Skeletal muscle tissue (tissue), 4 donors: Measurements from ENCODE around the gene ITPKB. TPM values are rescaled to one million over a fixed set of nuclear protein-coding genes. Genes with fewer than 3 reads are reported as not detected.

Source experiments
- H3K27ac ChIP-seq: one replicate; pipeline ENCODE4 v1.7.0; 2013; ENCODE audit warnings: mild to moderate bottlenecking, low read depth, low read length, inconsistent platforms
- H3K27me3 ChIP-seq, 3 donors: one replicate each; pipeline ENCODE4 v1.7.0; 2013; ENCODE audit warnings: low read length in 3 of 3; ENCODE audit not compliant: control insufficient read depth in 3 of 3, insufficient read depth in 3 of 3
- H3K36me3 ChIP-seq, 3 donors: one replicate each; pipeline ENCODE4 v1.7.0; 2013; ENCODE audit warnings: low read length in 3 of 3; ENCODE audit not compliant: control insufficient read depth in 3 of 3, insufficient read depth in 3 of 3
- H3K4me1 ChIP-seq, 3 donors: one replicate each; pipeline ENCODE4 v1.7.0; 2013; ENCODE audit warnings: low read length in 3 of 3, mild to moderate bottlenecking in 3 of 3; ENCODE audit not compliant: control insufficient read depth in 3 of 3, insufficient read depth in 3 of 3
- H3K4me3 ChIP-seq, 3 donors: one replicate each; pipeline ENCODE4 v1.7.0; 2013; ENCODE audit warnings: low read length in 3 of 3
- H3K9ac ChIP-seq, 3 donors: one replicate each; pipeline ENCODE4 v1.7.0; 2013; ENCODE audit warnings: low read length in 3 of 3, mild to moderate bottlenecking in 3 of 3, moderate library complexity in 2 of 3, low read depth in 1 of 3
- H3K9me3 ChIP-seq, 3 donors: one replicate each; pipeline ENCODE4 v1.7.0; 2013; ENCODE audit warnings: low read length in 3 of 3; ENCODE audit not compliant: control insufficient read depth in 3 of 3
- total RNA-seq: library from RNA; depleted of rRNA; stranded (reverse); fragments of >200 nt; gene quantifications from one replicate; pipeline ENCODE4 v1.2.3, GENCODE V29; 2014
- donor health status: Osteomylitis.

Gene ITPKB
- total RNA-seq, 1 donor from 2014 or later, result 18.8 TPM

DNA sequence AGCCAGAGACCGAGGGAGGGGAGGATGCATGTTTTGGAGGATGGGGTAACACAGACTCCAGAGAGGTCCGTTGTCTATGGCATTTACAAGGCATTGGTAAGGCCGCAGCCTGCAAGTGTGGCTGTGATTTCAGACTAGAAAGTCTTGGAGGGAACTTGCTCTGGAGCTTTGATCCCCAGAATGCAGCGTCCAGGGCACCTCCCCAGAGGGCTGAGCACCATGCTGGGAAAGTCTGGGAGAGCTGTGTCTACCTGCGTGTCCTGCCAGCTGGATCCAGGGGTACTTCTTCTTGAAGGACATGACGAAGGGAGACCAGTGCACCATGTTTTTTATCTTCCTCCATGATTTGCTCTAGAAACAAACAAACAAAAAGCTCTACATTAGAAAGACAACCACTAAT, 90.7 kb downstream of the ITPKB start:
- Histone ChIP-seq H3K4me1 (peaks cover 29 to 44% (median 39%) of the 10 kb centered on the region in 3 donors), H3K27ac (no peak overlapping the region), H3K9ac (no peak overlapping the region), H3K27me3 (no peaks in the 10 kb centered on the region), H3K4me3 (no peak overlapping the region), H3K36me3 (peaks cover 18 to 35% (median 25%) of the 10 kb centered on the region in 3 donors), H3K9me3 (no peaks in the 10 kb centered on the region)

- Histone ChIP-seq H3K9me3 (no peaks in the 10 kb centered on the region), H3K27me3 (no peaks in the 10 kb centered on the region), H3K9ac (peak overlapping the region in 1 of 3 donors; percentile 8), H3K4me1 (peaks cover 30 to 47% (median 39%) of the 10 kb centered on the region in 3 donors), H3K4me3 (no peak overlapping the region), H3K36me3 (peaks cover 18 to 35% (median 25%) of the 10 kb centered on the region in 3 donors), H3K27ac (no peak overlapping the region)
These were observed 91.4 kb downstream of the ITPKB start for GRCh38 chr1:226647719-226648118.

DNA sequence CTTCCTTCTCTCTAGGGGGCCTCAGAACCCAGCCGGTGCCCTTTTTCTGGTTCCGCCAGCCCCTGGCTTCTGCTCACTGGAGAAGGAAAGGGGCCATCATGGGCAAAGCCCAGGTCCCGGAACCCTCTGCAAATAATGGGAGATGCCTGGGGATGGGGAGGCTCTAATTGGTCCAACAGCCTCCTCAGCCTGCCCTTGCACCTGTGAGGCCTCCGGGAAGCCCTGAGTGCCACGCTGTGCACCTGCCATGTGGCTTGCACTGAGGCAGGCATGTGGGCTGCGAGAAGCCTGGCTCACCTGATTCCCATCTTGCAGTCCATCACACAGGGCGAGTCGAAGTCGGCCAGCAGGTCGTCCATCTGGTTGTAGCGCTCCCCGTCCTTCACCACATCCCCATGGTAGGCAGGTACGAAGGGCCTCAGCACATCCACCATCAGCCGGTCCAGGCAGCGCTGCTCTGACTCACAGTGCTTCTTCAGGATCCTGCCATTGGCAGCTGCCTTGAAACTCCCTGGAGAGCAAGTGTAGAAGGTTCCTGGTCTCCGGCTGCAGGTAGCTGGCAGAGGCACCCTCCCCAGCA, 92.1 kb downstream of the ITPKB start:
- peaks cover 30 to 47% (median 39%) of the 10 kb centered on the region in 3 donors for H3K4me1 ChIP-seq
- no peak overlapping the region for H3K27ac ChIP-seq
- peaks cover 18 to 39% (median 25%) of the 10 kb centered on the region in 3 donors for H3K36me3 ChIP-seq

GRCh38 chr1:226646026-226646869, 92.8 kb downstream of the ITPKB start:
- Histone ChIP-seq H3K9me3 (no peaks in the 10 kb centered on the region), H3K4me3 (no peak overlapping the region), H3K9ac (peak overlapping the region in 2 of 3 donors; percentile 23 to 33), H3K36me3 (peaks cover 24 to 46% (median 29%) of the 10 kb centered on the region in 3 donors), H3K4me1 (peaks cover 30 to 47% (median 41%) of the 10 kb centered on the region in 3 donors), H3K27me3 (no peaks in the 10 kb centered on the region), H3K27ac (no peak overlapping the region)

More for the DNA sequence above, 92.1 kb downstream of the ITPKB start:
- Histone ChIP-seq H3K4me3 (no peak overlapping the region), H3K9ac (peak overlapping the region in 1 of 3 donors; percentile 23), H3K27me3 (no peaks in the 10 kb centered on the region), H3K9me3 (no peaks in the 10 kb centered on the region)

DNA sequence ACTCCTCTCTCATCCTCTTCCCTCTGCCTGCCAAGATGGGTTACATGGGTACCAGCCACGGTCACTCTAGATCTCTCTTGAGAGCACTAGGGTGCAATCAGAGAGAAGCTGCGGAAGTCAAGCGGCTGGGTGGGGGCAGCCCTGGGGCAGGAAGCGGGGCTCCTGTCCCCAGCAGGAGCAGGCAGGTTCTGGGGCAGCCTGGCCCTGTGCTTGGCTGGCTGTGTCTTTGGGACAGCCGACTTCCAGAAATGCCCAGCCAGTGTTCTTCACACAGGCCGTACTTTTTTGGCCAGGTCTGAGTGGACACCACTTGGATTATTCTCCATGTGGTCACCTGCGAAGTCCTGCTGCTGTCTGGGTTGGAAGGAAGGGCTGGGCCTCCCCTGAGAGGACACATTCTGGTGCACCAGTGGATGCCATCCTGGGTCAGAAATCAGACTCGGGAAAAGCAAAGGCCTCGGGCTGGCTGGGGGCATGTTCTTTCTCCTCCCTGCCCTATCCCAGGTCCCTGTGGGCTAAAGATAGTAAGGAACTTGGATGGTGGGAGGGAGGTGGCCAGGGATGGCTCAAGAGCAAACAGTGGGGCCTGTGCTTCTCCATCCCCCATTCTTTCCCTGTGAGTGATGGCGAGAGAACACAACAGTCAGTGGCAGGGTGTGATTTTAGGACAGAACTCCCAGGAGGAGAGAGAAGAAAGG, 93.7 kb downstream of the ITPKB start:
- Histone ChIP-seq H3K9ac (peak overlapping the region in 2 of 3 donors; percentile 33 to 50), H3K36me3 (peaks cover 24 to 50% (median 29%) of the 10 kb centered on the region in 3 donors), H3K27ac (no peak overlapping the region), H3K9me3 (no peaks in the 10 kb centered on the region), H3K27me3 (no peaks in the 10 kb centered on the region), H3K4me1 (peaks cover 30 to 47% (median 37%) of the 10 kb centered on the region in 3 donors), H3K4me3 (no peak overlapping the region)

DNA sequence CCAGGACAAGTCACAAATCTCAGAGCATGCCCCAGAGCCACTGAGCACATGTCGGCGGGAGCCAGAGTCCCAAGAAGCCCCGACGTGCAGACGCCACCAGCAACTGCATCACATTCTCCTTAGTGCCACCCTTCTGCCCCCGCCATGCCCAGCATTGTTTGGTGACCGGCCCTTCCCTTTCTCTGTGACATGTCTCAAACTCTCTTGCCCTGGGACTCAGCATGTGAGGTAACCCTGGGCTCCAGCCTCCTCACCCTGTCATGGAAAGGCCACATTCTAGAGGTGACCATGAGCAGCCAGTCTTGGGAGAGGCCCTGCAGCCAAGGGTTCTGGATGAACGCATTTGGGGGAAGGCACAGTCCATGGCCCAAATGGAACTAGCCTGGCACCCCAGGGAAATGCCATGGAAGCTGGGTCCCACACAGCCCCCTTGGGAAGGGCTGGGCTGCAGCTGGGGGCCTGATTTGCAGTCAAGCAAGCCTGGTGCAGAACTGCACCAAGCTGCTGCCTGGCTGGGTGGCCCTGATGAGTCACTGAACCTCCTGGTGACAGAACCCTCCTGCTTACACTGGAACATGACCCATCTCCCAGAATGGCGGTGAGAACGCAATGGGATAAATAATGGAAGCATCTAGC, 94.4 kb downstream of the ITPKB start:
- no peak overlapping the region for H3K4me3 ChIP-seq
- H3K27ac ChIP-seq, result no peak overlapping the region
- no peaks in the 10 kb centered on the region for H3K9me3 ChIP-seq
- no peak overlapping the region for H3K9ac ChIP-seq
- no peaks in the 10 kb centered on the region for H3K27me3 ChIP-seq
- peaks cover 30 to 44% (median 33%) of the 10 kb centered on the region in 3 donors for H3K4me1 ChIP-seq
- H3K36me3 ChIP-seq, result peaks cover 25 to 56% (median 30%) of the 10 kb centered on the region in 3 donors

DNA sequence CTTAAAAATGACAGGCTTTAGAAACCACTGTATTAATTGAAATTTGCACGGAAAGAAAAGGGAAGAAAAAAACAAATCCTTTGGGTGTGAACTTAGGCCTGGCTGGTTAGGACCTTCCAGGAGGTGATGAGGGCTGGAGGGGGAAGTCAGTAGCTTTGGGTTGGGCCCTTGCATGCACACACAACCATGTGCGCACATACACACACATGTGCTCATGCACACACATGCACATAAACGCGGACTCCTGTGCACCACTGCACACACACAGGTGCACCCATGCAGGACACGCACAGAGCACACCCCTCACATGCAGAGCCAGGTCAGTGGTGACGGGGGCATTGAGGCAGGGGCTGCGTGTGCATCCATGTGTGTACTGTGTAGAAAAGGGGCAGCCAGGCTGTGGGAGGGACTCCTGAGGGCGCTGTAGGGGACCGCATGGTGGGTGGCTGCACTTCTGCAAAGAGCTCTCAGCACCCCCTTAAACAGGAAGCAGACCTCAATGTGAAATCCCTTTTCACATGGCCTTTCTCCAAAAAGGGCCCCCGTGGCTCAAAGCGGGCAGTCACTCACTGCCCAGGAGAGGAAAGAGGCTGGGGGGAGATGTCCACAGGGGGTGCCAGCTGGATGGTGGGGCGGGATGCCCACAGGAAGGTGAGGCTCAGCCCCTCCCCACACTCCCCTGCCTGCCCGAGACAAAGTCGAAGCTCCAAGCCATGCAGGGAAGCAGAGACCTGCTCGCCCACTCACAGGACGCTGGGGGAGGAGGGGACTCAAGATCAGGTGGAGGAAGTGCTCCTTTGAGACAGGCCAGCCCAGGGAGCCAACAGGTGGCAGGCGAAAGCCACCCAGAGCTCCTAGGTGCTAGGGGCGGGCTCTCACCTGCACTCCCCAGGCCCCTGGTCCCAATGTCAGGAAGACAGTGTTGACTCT, 95.2 kb downstream of the ITPKB start:
- Histone ChIP-seq H3K27ac (no peak overlapping the region), H3K36me3 (peaks cover 23 to 59% (median 28%) of the 10 kb centered on the region in 3 donors)

DNA sequence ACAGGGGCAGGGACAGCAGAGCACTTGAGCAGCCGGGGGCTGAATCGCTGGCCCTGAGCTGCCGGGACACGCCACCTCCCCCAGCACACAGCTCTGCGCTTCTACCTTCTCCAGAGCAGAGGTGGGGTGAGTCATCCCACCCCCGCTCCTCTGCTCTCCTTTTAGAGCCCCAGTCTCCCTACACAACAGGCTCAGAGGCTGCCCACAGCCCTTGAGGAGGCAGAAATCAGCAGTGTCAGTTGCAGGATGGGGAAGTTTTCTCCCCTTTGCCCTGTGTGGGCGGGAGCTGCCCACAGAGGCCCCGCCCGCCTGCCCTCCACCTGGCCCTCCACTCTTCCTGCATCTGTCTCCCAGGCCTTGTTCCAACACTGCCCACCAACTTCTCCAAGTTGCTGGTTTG, 95.9 kb downstream of the ITPKB start:
- Histone ChIP-seq H3K9me3 (no peaks in the 10 kb centered on the region), H3K4me3 (no peak overlapping the region), H3K27ac (no peak overlapping the region), H3K27me3 (no peaks in the 10 kb centered on the region), H3K4me1 (peaks cover 35 to 45% (median 35%) of the 10 kb centered on the region in 3 donors), H3K36me3 (peaks cover 23 to 58% (median 24%) of the 10 kb centered on the region in 3 donors), H3K9ac (no peak overlapping the region)

More for the DNA sequence above, 95.2 kb downstream of the ITPKB start:
- Histone ChIP-seq H3K9me3 (no peaks in the 10 kb centered on the region), H3K9ac (no peak overlapping the region), H3K27me3 (no peaks in the 10 kb centered on the region), H3K4me1 (peaks cover 29 to 39% (median 30%) of the 10 kb centered on the region in 3 donors), H3K4me3 (no peak overlapping the region)

DNA sequence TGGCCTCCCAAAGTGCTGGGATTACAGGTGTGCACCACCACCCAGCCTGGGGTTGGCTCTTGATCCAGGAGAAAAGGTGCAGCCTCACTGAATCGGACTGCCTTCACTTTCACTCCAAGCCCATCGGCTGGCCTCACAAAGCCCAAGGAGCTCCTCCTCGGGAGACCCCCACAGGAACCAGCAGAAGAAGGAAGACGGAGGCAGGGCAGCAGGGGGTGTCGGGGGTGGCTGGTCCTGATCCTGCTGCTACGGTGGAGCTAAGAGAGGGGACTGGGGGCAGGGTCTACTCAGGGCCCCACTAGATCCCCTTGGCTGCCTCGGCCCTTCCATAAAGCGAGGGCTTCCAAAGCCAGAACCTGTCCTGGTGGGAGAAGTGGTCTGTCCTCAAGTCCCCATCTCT, 96.7 kb downstream of the ITPKB start:
- peaks cover 41 to 53% (median 43%) of the 10 kb centered on the region in 3 donors for H3K4me1 ChIP-seq
- H3K27ac ChIP-seq, result no peak overlapping the region
- H3K9ac ChIP-seq, result no peak overlapping the region

More for the DNA sequence above, 96.7 kb downstream of the ITPKB start:
- no peaks in the 10 kb centered on the region for H3K9me3 ChIP-seq
- no peak overlapping the region for H3K4me3 ChIP-seq
- no peaks in the 10 kb centered on the region for H3K27me3 ChIP-seq
- H3K36me3 ChIP-seq, result peaks cover 17 to 50% (median 18%) of the 10 kb centered on the region in 3 donors
